NOMO-1 treated with DMSO at 0.1 percent for 48 hours (cell line): ENCODE results near the gene KIF4B.

Source experiments
- DNase-seq: peaks from one replicate; lab custom pipeline; 2025; ENCODE audit not compliant: unreplicated experiment; lab: John Stamatoyannopoulos, UW

KIF4B gene

DNA sequence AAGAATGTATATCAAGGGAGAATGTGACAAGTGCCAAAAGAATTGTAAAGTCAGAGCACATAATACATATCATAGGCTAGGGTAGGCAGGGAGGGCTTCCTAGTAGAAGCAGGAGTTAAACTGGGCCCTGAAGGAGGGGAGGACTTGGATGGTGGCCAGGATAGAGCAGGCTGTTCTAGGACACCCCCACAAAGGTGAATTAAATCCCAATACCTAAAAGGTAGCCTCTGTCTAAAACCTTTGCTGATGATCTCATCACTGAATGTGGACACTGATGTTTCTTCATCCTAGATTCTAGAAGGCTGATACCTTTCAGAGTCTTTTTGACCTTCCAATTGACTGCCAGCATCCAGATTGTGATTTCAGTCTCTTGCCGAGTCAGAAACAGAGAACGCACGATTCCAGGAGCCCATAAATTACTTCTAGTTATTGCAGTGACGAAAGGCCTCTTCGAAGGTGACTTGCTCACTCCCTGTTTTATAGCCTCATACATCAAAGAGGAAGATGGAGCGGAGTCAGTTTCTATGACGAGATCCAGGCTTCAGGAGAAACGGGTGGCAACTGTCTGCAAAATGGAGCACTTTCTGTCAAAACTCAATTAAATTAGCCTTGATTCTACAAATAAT is 43.2 kb downstream of the KIF4B start:
- DNase-seq: peak; percentile 16

DNA sequence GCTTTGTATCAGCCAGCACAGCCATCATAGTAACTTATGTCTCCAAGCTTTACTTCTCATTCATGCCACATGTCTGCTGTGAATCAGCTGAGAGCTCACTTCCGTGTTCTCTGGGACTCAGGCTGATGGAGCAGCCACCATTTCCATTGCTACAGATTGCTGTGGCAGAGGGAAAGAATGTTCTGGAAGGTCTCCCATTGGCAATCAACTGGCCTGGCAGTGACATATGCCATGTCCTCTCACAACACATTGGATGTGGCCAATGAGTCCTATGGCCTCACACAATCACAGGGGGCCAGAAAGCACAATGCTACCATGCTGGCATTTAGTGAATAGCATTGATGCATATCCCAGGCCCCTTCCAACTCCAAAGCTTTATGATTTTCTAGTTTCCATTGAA is 44.1 kb downstream of the KIF4B start:
- DNase-seq: no peak

DNA sequence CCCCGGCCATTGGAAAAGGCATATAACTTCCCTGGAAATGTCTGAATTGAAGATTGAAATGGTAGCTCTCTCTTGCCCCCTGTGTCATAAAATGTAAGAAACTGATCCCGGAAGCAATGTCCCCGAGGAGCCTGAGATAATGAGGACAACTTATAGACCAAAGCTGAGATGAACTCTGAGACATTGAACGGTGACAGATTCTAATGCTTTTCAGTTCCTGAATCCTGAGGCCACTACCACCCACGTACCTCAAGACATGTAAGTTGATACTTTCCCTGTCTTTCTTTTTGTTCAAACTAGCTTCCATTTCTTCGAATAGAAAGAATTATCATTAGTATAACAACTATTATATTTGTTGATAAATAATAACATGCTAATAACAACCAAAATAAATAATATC is 51.0 kb downstream of the KIF4B start:
- DNase-seq: no peak

- no peak for DNase-seq
Measured at GRCh38 chr5:155066886-155067595, 53.5 kb downstream of the KIF4B start.
